CD4-positive, alpha-beta T cell (primary cell): Measurements from ENCODE around the gene LDB2. TPM values are rescaled to one million over a fixed set of nuclear protein-coding genes. Genes with fewer than 3 reads are reported as not detected.

Source experiments
- ATAC-seq: fragments of 200-7000 bp; cut with Tn5 transposase; one replicate; pipeline ENCODE4 v1.10.0; 2022; ENCODE audit warnings: mild to moderate bottlenecking; ENCODE audit not compliant: poor library complexity
- CTCF ChIA-PET: fragments of 350-600 bp; sonication (Branson Sonifier 250); formaldehyde crosslinking; loops from one replicate; lab custom pipeline; 2021; ENCODE audit warnings: antibody characterized with exemption, inconsistent platforms; lab: Charles Lee
- POLR2A ChIA-PET: fragments of 350-600 bp; sonication (Branson Sonifier 250); formaldehyde crosslinking; loops from one replicate; lab custom pipeline; 2021; ENCODE audit warnings: antibody characterized with exemption, inconsistent platforms; lab: Charles Lee
- DNase-seq, 14 experiments: peaks; one replicate each; pipeline ENCODE4 v3.0.0-alpha.2; 2013 to 2020; ENCODE audit warnings: mixed read lengths in 2 of 14
- H3K27ac ChIP-seq, 2 donors: one replicate each; pipeline versions ENCODE4 v1.5.1 to v1.7.0; 2013; ENCODE audit warnings: low read length in 2 of 2, low read depth in 1 of 2, mild to moderate bottlenecking in 1 of 2
- H3K27me3 ChIP-seq, 2 experiments: 1 replicate in 1 of 2; 2 replicates in 1 of 2; pipeline versions ENCODE4 v1.6.1 to v1.7.0; 2013; ENCODE audit warnings: low read length in 2 of 2, control low read depth in 1 of 2, mild to moderate bottlenecking in 1 of 2, moderate library complexity in 1 of 2; ENCODE audit not compliant: insufficient read depth in 2 of 2, control insufficient read depth in 1 of 2
- H3K36me3 ChIP-seq: one replicate; pipeline ENCODE4 v1.6.1; 2013; ENCODE audit warnings: low read length, control low read depth; ENCODE audit not compliant: insufficient read depth
- H3K4me1 ChIP-seq: one replicate; pipeline ENCODE4 v1.6.1; 2013; ENCODE audit warnings: low read length, control low read depth; ENCODE audit not compliant: insufficient read depth
- H3K4me3 ChIP-seq: one replicate; pipeline ENCODE4 v1.5.1; 2013; ENCODE audit warnings: mild to moderate bottlenecking, low read length, moderate library complexity
- H3K9me3 ChIP-seq, 2 experiments: 1 replicate in 1 of 2; 2 replicates in 1 of 2; pipeline versions ENCODE4 v1.6.1 to v1.7.0; 2013; ENCODE audit warnings: low read length in 2 of 2, mild to moderate bottlenecking in 2 of 2, control low read depth in 1 of 2, moderate library complexity in 1 of 2; ENCODE audit not compliant: control insufficient read depth in 1 of 2, insufficient read depth in 1 of 2
- H3K27ac Mint-ChIP-seq: one replicate; pipeline ENCODE4 v1.8.0; 2020; ENCODE audit warnings: mixed read lengths
- H3K27me3 Mint-ChIP-seq: one replicate; pipeline ENCODE4 v1.8.0; 2021; ENCODE audit warnings: mixed read lengths
- H3K36me3 Mint-ChIP-seq: one replicate; pipeline ENCODE4 v1.8.0; 2021; ENCODE audit warnings: low read depth, mixed read lengths
- H3K4me1 Mint-ChIP-seq: one replicate; pipeline ENCODE4 v1.8.0; 2021; ENCODE audit warnings: low read depth, mixed read lengths
- H3K4me3 Mint-ChIP-seq: one replicate; pipeline ENCODE4 v1.8.0; 2020; ENCODE audit warnings: mild to moderate bottlenecking, mixed read lengths
- H3K9me3 Mint-ChIP-seq: one replicate; pipeline ENCODE4 v1.8.0; 2020; ENCODE audit warnings: mixed read lengths
- intact Hi-C, 2 experiments: fragments of 100-400 bp; cut with DNase I in 1 of 2; cut with micrococcal nuclease in 1 of 2; formaldehyde crosslinking; loops; one replicate each; pipeline versions ENCODE4 v1.15.1 to v1.9.0; 2023 to 2025; cut with DNase I, micrococcal nuclease
- total RNA-seq, 174 experiments: library from RNA in 2 of 174; stranded (reverse) in 2 of 174; gene quantifications; one replicate each; pipeline ENCODE4 v1.2.3 and lab custom pipeline; 2021 to 2026
- TF ChIP-seq, protein P1 (sequence below): fragments of 200-600 bp; IDR thresholded peaks from one replicate; pipeline ENCODE4 v1.8.0; 2022; ENCODE audit warnings: antibody characterized with exemption, mild to moderate bottlenecking

LDB2 gene
- total RNA-seq, 2 experiments from 2014 or later, result not detected

DNA sequence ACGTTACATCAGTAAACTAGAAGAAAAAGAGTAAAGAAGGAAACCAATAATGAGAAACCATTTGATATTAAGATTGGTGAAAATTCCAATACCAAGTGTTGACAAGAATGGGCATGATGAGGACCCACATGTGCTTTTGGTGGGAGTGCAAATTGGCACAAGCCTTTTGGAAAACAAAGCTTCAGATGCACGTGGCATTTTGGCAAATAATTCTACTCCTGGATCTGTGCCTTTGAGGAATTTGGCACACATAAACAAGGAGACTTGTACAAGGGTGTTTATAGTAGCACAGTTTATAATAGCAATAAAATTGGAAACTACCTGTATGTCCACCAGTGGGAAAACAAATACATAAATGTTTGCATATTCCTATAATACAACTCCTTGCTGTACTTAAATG is 347.9 kb downstream of the LDB2 start:
- Mint-ChIP-seq H3K4me1 (no peaks in the 10 kb centered on the region), H3K27ac (no peak overlapping the region), H3K4me3 (no peak overlapping the region), H3K9me3 (peaks cover 4% of the 10 kb centered on the region), H3K36me3 (no peaks in the 10 kb centered on the region), H3K27me3 (peaks cover 4% of the 10 kb centered on the region)
- ATAC-seq (no peak), DNase-seq (no peak)
- Histone ChIP-seq H3K4me1 (no peaks in the 10 kb centered on the region), H3K9me3 (no peaks in the 10 kb centered on the region), H3K36me3 (no peaks in the 10 kb centered on the region), H3K27me3 (no peaks in the 10 kb centered on the region), H3K4me3 (no peak overlapping the region), H3K27ac (no peak overlapping the region)
- intact Hi-C loops, result no loop called here
- TF ChIP-seq, protein P1, sequence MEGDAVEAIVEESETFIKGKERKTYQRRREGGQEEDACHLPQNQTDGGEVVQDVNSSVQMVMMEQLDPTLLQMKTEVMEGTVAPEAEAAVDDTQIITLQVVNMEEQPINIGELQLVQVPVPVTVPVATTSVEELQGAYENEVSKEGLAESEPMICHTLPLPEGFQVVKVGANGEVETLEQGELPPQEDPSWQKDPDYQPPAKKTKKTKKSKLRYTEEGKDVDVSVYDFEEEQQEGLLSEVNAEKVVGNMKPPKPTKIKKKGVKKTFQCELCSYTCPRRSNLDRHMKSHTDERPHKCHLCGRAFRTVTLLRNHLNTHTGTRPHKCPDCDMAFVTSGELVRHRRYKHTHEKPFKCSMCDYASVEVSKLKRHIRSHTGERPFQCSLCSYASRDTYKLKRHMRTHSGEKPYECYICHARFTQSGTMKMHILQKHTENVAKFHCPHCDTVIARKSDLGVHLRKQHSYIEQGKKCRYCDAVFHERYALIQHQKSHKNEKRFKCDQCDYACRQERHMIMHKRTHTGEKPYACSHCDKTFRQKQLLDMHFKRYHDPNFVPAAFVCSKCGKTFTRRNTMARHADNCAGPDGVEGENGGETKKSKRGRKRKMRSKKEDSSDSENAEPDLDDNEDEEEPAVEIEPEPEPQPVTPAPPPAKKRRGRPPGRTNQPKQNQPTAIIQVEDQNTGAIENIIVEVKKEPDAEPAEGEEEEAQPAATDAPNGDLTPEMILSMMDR, result no peak
- ChIA-PET CTCF (no interaction called here), POLR2A (no interaction called here)

DNA sequence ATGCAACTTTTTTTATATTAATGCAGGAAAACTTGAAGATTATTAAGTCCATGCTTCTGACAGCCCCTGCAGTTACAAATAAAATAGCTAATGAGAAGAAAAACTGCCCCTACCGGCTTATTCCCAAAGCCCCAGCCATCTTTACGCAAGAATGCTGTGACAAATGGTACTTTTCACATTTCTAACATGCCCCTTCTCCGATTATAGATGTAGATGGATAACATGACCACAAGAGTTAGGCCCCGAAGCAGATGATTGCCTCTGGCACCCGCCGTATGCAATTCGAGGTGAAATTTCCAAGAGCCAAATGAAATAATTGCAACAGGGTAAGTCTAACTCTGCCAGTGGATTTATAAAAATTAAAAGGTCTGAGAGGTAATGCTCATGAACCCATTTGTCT is 352.8 kb downstream of the LDB2 start:
- ATAC-seq, result no peak
- DNase-seq, result no peak
- intact Hi-C loops, result no loop called here
- POLR2A ChIA-PET, result no interaction called here
- TF ChIP-seq, protein P1, result no peak
- Mint-ChIP-seq H3K27ac (no peak overlapping the region), H3K27me3 (peaks cover 4% of the 10 kb centered on the region), H3K9me3 (peaks cover 2% of the 10 kb centered on the region), H3K4me1 (no peaks in the 10 kb centered on the region), H3K4me3 (no peak overlapping the region), H3K36me3 (no peaks in the 10 kb centered on the region)
- H3K27ac ChIP-seq, result no peak overlapping the region
- no peaks in the 10 kb centered on the region for H3K9me3 ChIP-seq
- no peak overlapping the region for H3K4me3 ChIP-seq
- no peaks in the 10 kb centered on the region for H3K27me3 ChIP-seq
- no peaks in the 10 kb centered on the region for H3K36me3 ChIP-seq
- H3K4me1 ChIP-seq, result no peaks in the 10 kb centered on the region
- CTCF ChIA-PET, result no interaction called here

DNA sequence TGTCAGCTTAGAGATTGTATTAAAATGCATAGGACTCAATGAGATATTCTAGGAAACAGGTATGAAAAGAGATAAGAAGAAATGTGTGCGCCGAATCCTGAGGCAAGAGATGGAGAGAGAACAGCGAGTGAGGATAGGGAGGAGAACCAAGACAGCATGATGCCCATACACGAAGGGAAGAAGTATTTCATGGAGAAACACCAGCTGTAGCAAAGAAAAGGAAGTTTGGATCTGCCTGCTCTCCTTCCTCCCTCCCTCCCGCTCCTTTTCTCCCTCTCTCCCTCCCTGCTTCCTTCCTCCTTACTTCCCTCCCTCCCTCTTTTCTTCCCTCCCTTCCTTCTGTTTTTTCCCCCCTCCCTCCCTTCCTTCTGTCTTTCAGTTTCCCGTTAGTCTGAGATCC is 353.6 kb downstream of the LDB2 start:
- H3K4me1 ChIP-seq, result no peaks in the 10 kb centered on the region
- H3K27ac Mint-ChIP-seq, result no peak overlapping the region
- H3K9me3 ChIP-seq, result no peaks in the 10 kb centered on the region
- no peaks in the 10 kb centered on the region for H3K27me3 Mint-ChIP-seq
- ATAC-seq, result no peak
- intact Hi-C loops, result no loop called here
- no peaks in the 10 kb centered on the region for H3K36me3 ChIP-seq
- no peak overlapping the region for H3K4me3 Mint-ChIP-seq
- no peak for DNase-seq
- H3K9me3 Mint-ChIP-seq, result peaks cover 2% of the 10 kb centered on the region
- ChIA-PET POLR2A (no interaction called here), CTCF (no interaction called here)
- H3K4me3 ChIP-seq, result no peak overlapping the region
- H3K27me3 ChIP-seq, result no peaks in the 10 kb centered on the region
- no peaks in the 10 kb centered on the region for H3K36me3 Mint-ChIP-seq
- H3K4me1 Mint-ChIP-seq, result no peaks in the 10 kb centered on the region
- TF ChIP-seq, protein P1, result no peak
- H3K27ac ChIP-seq, result no peak overlapping the region
